Tibial artery (tissue), 4 donors: ENCODE measurements around the gene NCOA3.

Experiments used
- DNase-seq, 2 donors: peaks; one replicate each; pipeline ENCODE4 v3.0.0-alpha.2; 2019
- H3K27ac ChIP-seq, 2 donors: fragments of 200-600 bp; sonication (generic) in 1 of 2; 1 replicate in 1 of 2; 2 replicates in 1 of 2; pipeline ENCODE4 v1.5.1; 2018 to 2019; ENCODE audit warnings: mild to moderate bottlenecking in 1 of 2
- H3K27me3 ChIP-seq, 2 donors: fragments of 200-600 bp; sonication (generic) in 1 of 2; one replicate each; pipeline versions ENCODE4 v1.5.1 to v1.6.0; 2016 to 2019
- H3K36me3 ChIP-seq, 3 donors: fragments of 200-600 bp; sonication (generic) in 2 of 3; one replicate each; pipeline ENCODE4 v1.5.1; 2016 to 2019; ENCODE audit warnings: mild to moderate bottlenecking in 2 of 3
- H3K4me1 ChIP-seq, 4 donors: fragments of 200-600 bp; sonication (generic) in 2 of 4; 1 replicate in 3 of 4; 2 replicates in 1 of 4; pipeline ENCODE4 v1.5.1; 2016 to 2019
- H3K4me3 ChIP-seq, 2 donors: fragments of 200-600 bp; sonication (generic) in 1 of 2; 1 replicate in 1 of 2; 2 replicates in 1 of 2; pipeline ENCODE4 v1.5.1; 2018 to 2019; ENCODE audit warnings: mild to moderate bottlenecking in 2 of 2
- H3K9me3 ChIP-seq, 3 donors: fragments of 200-600 bp; sonication (generic) in 1 of 3; one replicate each; pipeline ENCODE4 v1.5.1; 2016 to 2019
- intact Hi-C: fragments of 100-400 bp; cut with DNase I; formaldehyde crosslinking; loops from one replicate; pipeline ENCODE4 v1.15.0; 2023; ENCODE audit warnings: low total_unique reads
- TF ChIP-seq, protein P1 (sequence below), 2 experiments: fragments of 200-600 bp in 1 of 2; fragments of 450-650 bp in 1 of 2; IDR thresholded peaks; one replicate each; pipeline ENCODE4 v1.5.1; 2017 to 2019; ENCODE audit warnings: antibody characterized with exemption in 2 of 2, mild to moderate bottlenecking in 1 of 2, moderate library complexity in 1 of 2

The NCOA3 gene

DNA sequence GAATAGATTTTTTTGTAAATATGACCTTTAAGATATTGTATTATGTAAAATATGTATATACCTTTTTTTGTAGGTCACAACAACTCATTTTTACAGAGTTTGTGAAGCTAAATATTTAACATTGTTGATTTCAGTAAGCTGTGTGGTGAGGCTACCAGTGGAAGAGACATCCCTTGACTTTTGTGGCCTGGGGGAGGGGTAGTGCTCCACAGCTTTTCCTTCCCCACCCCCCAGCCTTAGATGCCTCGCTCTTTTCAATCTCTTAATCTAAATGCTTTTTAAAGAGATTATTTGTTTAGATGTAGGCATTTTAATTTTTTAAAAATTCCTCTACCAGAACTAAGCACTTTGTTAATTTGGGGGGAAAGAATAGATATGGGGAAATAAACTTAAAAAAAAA is 152.7 kb downstream of the NCOA3 start:
- no peak for DNase-seq
- no peak overlapping the region for H3K27ac ChIP-seq
- H3K9me3 ChIP-seq = no peaks in the 10 kb centered on the region
- TF ChIP-seq, protein P1, sequence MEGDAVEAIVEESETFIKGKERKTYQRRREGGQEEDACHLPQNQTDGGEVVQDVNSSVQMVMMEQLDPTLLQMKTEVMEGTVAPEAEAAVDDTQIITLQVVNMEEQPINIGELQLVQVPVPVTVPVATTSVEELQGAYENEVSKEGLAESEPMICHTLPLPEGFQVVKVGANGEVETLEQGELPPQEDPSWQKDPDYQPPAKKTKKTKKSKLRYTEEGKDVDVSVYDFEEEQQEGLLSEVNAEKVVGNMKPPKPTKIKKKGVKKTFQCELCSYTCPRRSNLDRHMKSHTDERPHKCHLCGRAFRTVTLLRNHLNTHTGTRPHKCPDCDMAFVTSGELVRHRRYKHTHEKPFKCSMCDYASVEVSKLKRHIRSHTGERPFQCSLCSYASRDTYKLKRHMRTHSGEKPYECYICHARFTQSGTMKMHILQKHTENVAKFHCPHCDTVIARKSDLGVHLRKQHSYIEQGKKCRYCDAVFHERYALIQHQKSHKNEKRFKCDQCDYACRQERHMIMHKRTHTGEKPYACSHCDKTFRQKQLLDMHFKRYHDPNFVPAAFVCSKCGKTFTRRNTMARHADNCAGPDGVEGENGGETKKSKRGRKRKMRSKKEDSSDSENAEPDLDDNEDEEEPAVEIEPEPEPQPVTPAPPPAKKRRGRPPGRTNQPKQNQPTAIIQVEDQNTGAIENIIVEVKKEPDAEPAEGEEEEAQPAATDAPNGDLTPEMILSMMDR (IDR thresholded peaks at IDR 0.05) = no peak
- no peaks in the 10 kb centered on the region for H3K27me3 ChIP-seq
- intact Hi-C loops = no loop called here
- no peaks in the 10 kb centered on the region for H3K4me1 ChIP-seq
- H3K36me3 ChIP-seq = peaks cover 47 to 76% (median 76%) of the 10 kb centered on the region in 3 donors
- no peak overlapping the region for H3K4me3 ChIP-seq

DNA sequence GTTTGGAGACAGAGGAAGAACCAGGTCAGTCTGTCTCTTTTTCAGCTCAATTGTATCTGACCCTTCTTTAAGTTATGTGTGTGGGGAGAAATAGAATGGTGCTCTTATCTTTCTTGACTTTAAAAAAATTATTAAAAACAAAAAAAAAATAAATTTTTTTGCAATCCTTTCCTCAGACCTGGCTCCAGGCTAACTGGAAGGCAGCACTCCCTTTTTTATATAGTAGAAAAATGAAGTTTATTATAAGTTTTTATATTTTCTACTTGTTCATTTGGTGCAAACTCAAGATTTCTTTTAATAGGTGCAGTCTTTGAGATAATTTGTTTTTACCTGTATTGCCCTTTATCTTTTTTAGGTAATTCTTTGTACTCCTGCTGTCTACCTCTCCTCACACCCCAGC is 153.9 kb downstream of the NCOA3 start:
- Histone ChIP-seq H3K4me3 (no peak overlapping the region), H3K27ac (no peak overlapping the region), H3K4me1 (peaks cover 0 to 10% (median 2%) of the 10 kb centered on the region in 4 donors), H3K36me3 (peaks cover 45 to 66% (median 63%) of the 10 kb centered on the region in 3 donors), H3K27me3 (no peaks in the 10 kb centered on the region), H3K9me3 (no peaks in the 10 kb centered on the region)
- TF ChIP-seq, protein P1 (IDR thresholded peaks at IDR 0.05) = no peak
- intact Hi-C loops = no loop called here
- DNase-seq = no peak

DNA sequence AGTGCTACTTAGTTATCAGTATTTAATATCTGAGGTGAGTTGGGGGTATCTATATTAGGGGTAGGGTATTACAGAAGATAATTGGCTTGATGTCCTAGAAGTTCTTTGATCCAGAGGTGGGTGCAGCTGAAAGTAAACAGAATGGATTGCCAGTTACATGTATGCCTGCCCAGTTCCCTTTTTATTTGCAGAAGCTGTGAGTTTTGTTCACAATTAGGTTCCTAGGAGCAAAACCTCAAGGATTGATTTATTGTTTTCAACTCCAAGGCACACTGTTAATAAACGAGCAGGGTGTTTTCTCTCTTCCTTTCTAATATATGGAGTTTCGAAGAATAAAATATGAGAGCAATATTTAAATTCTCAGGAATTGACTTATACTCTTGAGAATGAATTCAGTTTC is 154.6 kb downstream of the NCOA3 start:
- Histone ChIP-seq H3K4me3 (no peak overlapping the region), H3K36me3 (peaks cover 39 to 66% (median 61%) of the 10 kb centered on the region in 3 donors), H3K9me3 (no peaks in the 10 kb centered on the region), H3K27me3 (no peaks in the 10 kb centered on the region), H3K4me1 (peaks cover 0 to 13% (median 2%) of the 10 kb centered on the region in 4 donors), H3K27ac (no peak overlapping the region)
- no peak for DNase-seq
- intact Hi-C loops = no loop called here
- TF ChIP-seq, protein P1 (IDR thresholded peaks at IDR 0.05) = no peak

DNA sequence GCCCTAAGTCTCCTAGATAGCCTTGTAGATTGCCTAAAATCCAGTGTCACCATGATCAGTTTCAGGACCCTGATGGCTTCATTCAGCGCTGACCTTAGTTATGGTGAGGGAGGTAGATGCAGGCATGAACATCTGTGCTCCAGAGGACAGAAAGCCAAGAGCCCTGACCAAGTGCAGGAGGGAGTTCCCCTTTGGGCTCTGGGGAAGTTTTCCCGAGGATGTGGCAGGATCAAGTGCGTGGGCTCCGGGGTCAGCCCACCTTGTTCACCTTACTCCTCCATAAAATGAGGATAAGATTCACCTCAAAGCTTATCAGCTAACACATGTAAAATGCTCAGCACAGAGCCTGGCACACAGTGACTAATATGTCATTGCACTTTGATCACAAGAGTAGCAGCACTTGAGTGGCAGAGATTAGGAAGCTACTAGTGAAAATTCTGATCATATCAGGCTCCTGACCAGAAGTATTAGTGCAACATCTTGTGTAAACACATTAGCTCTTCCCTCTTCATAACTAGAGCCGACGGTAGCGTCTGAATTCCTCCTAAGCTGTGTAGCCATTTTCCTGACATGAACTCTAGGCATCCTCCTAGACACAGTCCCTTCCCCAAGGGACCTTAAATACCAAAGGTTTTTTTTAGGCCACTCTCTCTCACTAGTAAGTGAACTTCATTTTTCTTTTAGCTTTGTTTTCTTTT is 158.4 kb downstream of the NCOA3 start:
- Histone ChIP-seq H3K27ac (no peak overlapping the region), H3K9me3 (no peaks in the 10 kb centered on the region), H3K36me3 (peaks cover 5 to 38% (median 37%) of the 10 kb centered on the region in 3 donors), H3K27me3 (no peaks in the 10 kb centered on the region), H3K4me1 (peaks cover 4 to 31% (median 14%) of the 10 kb centered on the region in 4 donors), H3K4me3 (no peak overlapping the region)
- intact Hi-C loops = no loop called here
- DNase-seq = no peak
- TF ChIP-seq, protein P1 (IDR thresholded peaks at IDR 0.05) = no peak

DNA sequence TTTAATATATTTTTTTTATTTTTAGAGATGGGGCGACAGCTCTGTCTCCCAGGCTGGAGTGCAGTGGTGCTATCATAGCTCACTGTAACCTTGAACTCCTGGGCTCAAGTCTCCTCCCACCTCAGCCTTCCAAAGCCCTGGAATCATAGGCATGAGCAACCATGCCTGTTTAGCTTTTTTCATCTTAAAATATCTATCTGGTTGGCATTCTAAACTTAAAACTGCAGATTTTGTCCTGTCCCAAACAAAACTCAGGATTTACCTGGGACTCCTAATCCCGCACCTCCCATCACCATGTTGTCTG is 158.9 kb downstream of the NCOA3 start:
- Histone ChIP-seq H3K27me3 (no peaks in the 10 kb centered on the region), H3K9me3 (no peaks in the 10 kb centered on the region), H3K4me1 (peaks cover 4 to 31% (median 14%) of the 10 kb centered on the region in 4 donors), H3K4me3 (no peak overlapping the region), H3K36me3 (peaks cover 5 to 38% (median 38%) of the 10 kb centered on the region in 3 donors), H3K27ac (no peak overlapping the region)
- TF ChIP-seq, protein P1 (IDR thresholded peaks at IDR 0.05) = no peak
- intact Hi-C loops = no loop called here
- no peak for DNase-seq
